Measurements from ENCODE around the gene ID2.
A peak's percentile ranks its signal among the peaks of the same experiment; 100 is the strongest.

The ID2 gene

GRCh38 chr2:8675543-8675942, 6.3 kb upstream of the ID2 start:
- no peak for TF ChIP-seq CTCF (conservative IDR thresholded peaks at IDR 0.05; ENCODE audit: low read length)
- DNase-seq (ENCODE audit: low read depth), result no peak
- H3K4me3 ChIP-seq (ENCODE audit: low read length), result no peak overlapping the region

GRCh38 chr2:8676191-8676920, 5.5 kb upstream of the ID2 start:
- H3K4me3 ChIP-seq (ENCODE audit: low read length), result peak overlapping the region; percentile 60
- TF ChIP-seq CTCF (conservative IDR thresholded peaks at IDR 0.05; ENCODE audit: low read length), result no peak
- DNase-seq (ENCODE audit: low read depth), result peak; percentile 91

GRCh38 chr2:8676921-8677645, 4.8 kb upstream of the ID2 start:
- peak overlapping the region; percentile 60 for H3K4me3 ChIP-seq (ENCODE audit: low read length)
- no peak for DNase-seq (ENCODE audit: low read depth)
- no peak for TF ChIP-seq CTCF (conservative IDR thresholded peaks at IDR 0.05; ENCODE audit: low read length)

- H3K4me3 ChIP-seq (ENCODE audit: low read length), result peak overlapping the region; percentile 60
- no peak; the same call in 1 of the 2 replicates for TF ChIP-seq CTCF (conservative IDR thresholded peaks at IDR 0.05; ENCODE audit: low read length)
- peak; percentile 56 for DNase-seq (ENCODE audit: low read depth)
These were observed 3.9 kb upstream of the ID2 start for GRCh38 chr2:8677646-8678592.

- DNase-seq (ENCODE audit: low read depth), result peak; percentile 91
- no peak for TF ChIP-seq CTCF (conservative IDR thresholded peaks at IDR 0.05; ENCODE audit: low read length)
- H3K4me3 ChIP-seq (ENCODE audit: low read length), result peak overlapping the region; percentile 74
These were observed 2.9 kb upstream of the ID2 start for GRCh38 chr2:8678731-8679566.

- H3K4me3 ChIP-seq (ENCODE audit: low read length), result peak overlapping the region; percentile 74
- no peak for DNase-seq (ENCODE audit: low read depth)
- no peak for TF ChIP-seq CTCF (conservative IDR thresholded peaks at IDR 0.05; ENCODE audit: low read length)
These were observed 2.4 kb upstream of the ID2 start for GRCh38 chr2:8679567-8679826.

Measured in AG10803 (cell line).